ENCODE data around the gene PPIL6. TPM values are rescaled to one million over a fixed set of nuclear protein-coding genes. Genes with fewer than 3 reads are reported as not detected.

PPIL6 gene
- polyA plus RNA-seq, 3 donors: 0.09 to 0.28 (median 0.14) TPM

- TF ChIP-seq CTCF (IDR thresholded peaks at IDR 0.05): no peak
- Histone ChIP-seq H3K27ac (ENCODE audit: low read depth in 1 of 2, low read length in 2 of 2) (no peak overlapping the region), H3K36me3 (replicated peaks in 1 of 2; ENCODE audit: control insufficient read depth in 1 of 2, insufficient read depth in 2 of 2, low read length in 2 of 2) (peaks cover 2 to 7% of the 10 kb centered on the region in 2 donors), H3K27me3 (ENCODE audit: control insufficient read depth in 2 of 2, insufficient read depth in 2 of 2, low read length in 2 of 2) (no peaks in the 10 kb centered on the region), H3K4me1 (ENCODE audit: control insufficient read depth in 1 of 2, insufficient read depth in 2 of 2, low read length in 2 of 2) (peaks cover 18 to 20% of the 10 kb centered on the region in 2 donors), H2AFZ (ENCODE audit: insufficient read depth, low read depth, low read length, poor library complexity, severe bottlenecking) (no peak overlapping the region), H3K9ac (ENCODE audit: insufficient read depth, low read length, poor library complexity, severe bottlenecking) (no peak overlapping the region), H3K4me3 (replicated peaks in 1 of 3; ENCODE audit: low read depth in 2 of 3, low read length in 3 of 3) (no peak overlapping the region), H3K79me2 (ENCODE audit: insufficient read depth, low read length) (peaks cover 18% of the 10 kb centered on the region), H3K4me2 (replicated peaks; ENCODE audit: extremely low read depth, low read length, poor library complexity, severe bottlenecking) (no peak overlapping the region), H3K9me3 (replicated peaks in 1 of 2; ENCODE audit: control insufficient read depth in 1 of 2, insufficient read depth in 1 of 2, low read length in 2 of 2) (no peaks in the 10 kb centered on the region), H4K20me1 (ENCODE audit: insufficient read depth, low read length) (no peaks in the 10 kb centered on the region)
- DNase-seq: no peak
- WGBS (ENCODE audit: insufficient coverage): no CpG with 5 or more reads among the region's 1 CpG
- peaks cover 18% of the 10 kb centered on the region for H3K4me1 Mint-ChIP-seq
- H3K9me3 Mint-ChIP-seq: no peaks in the 10 kb centered on the region
- peaks cover 1 to 10% (median 8%) of the 10 kb centered on the region in 3 donors for H3K27me3 Mint-ChIP-seq (ENCODE audit: low read depth in 3 of 3)
- no peak overlapping the region for H3K27ac Mint-ChIP-seq
- H3K4me3 Mint-ChIP-seq: no peak overlapping the region
- peaks cover 9 to 10% of the 10 kb centered on the region in 2 donors for H3K36me3 Mint-ChIP-seq
- intact Hi-C loops (cut with micrococcal nuclease): no loop called here
These were observed 45.6 kb upstream of the PPIL6 start for GRCh38 chr6:109486068-109486467.

DNA sequence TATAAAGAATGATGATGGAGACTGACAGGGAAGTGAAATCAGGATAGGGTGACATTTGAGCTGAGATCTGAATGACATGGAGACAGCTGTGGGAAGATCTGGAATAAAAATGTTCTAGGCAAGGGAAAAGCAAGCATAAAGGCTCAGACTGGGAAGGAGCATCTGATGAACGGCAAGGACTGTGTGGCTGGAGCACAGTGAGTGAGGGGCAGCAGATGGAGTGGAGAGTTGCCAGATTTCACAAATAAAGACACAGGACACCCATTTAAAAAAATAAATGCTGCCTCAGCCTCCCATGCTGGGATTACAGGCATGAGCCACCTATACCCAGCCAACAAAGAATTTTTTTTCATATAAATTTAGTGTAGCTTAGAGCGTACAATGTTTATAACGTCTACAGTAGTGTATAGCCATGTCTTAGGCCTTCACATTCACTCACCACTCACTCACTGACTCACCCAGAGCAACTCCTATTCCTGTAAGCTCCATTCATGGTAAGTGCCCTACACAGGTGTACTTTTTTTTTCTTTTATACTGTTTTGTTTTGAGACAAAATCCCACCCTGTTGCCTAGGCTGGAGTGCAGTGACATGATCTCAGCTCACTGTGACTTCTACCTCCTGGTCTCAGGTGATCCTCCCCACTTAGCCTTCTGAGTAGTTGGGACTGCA is 45.0 kb upstream of the PPIL6 start:
- Mint-ChIP-seq H3K4me1 (peaks cover 24% of the 10 kb centered on the region), H3K9me3 (no peaks in the 10 kb centered on the region), H3K4me3 (no peak overlapping the region), H3K36me3 (peaks cover 14 to 15% of the 10 kb centered on the region in 2 donors), H3K27me3 (ENCODE audit: low read depth in 3 of 3) (peaks cover 1 to 10% (median 8%) of the 10 kb centered on the region in 3 donors), H3K27ac (no peak overlapping the region)
- Histone ChIP-seq H3K4me2 (replicated peaks; ENCODE audit: extremely low read depth, low read length, poor library complexity, severe bottlenecking) (no peak overlapping the region), H3K36me3 (replicated peaks in 1 of 2; ENCODE audit: control insufficient read depth in 1 of 2, insufficient read depth in 2 of 2, low read length in 2 of 2) (peaks cover 7 to 14% of the 10 kb centered on the region in 2 donors), H3K4me1 (ENCODE audit: control insufficient read depth in 1 of 2, insufficient read depth in 2 of 2, low read length in 2 of 2) (peaks cover 24 to 27% of the 10 kb centered on the region in 2 donors), H3K27me3 (ENCODE audit: control insufficient read depth in 2 of 2, insufficient read depth in 2 of 2, low read length in 2 of 2) (no peaks in the 10 kb centered on the region), H2AFZ (ENCODE audit: insufficient read depth, low read depth, low read length, poor library complexity, severe bottlenecking) (no peak overlapping the region), H3K27ac (ENCODE audit: low read depth in 1 of 2, low read length in 2 of 2) (no peak overlapping the region), H3K9me3 (replicated peaks in 1 of 2; ENCODE audit: control insufficient read depth in 1 of 2, insufficient read depth in 1 of 2, low read length in 2 of 2) (no peaks in the 10 kb centered on the region), H3K4me3 (replicated peaks in 1 of 3; ENCODE audit: low read depth in 2 of 3, low read length in 3 of 3) (no peak overlapping the region), H3K79me2 (ENCODE audit: insufficient read depth, low read length) (peaks cover 25% of the 10 kb centered on the region), H4K20me1 (ENCODE audit: insufficient read depth, low read length) (no peaks in the 10 kb centered on the region), H3K9ac (ENCODE audit: insufficient read depth, low read length, poor library complexity, severe bottlenecking) (no peak overlapping the region)
- no peak for DNase-seq
- TF ChIP-seq CTCF (IDR thresholded peaks at IDR 0.05): no peak
- intact Hi-C loops (cut with micrococcal nuclease): no loop called here
- WGBS (ENCODE audit: insufficient coverage): 100% methylated on average over 2 of the region's 3 CpGs
